Heart left ventricle (tissue), 13 donors: Measurements from ENCODE around the gene CACNA1C.

Experiments
- CTCF ChIP-seq, 12 donors: fragments of 200-600 bp; sonication (generic) in 4 of 12; IDR thresholded peaks; one replicate each; pipeline versions ENCODE4 v1.5.0 to v1.8.0; 2018 to 2022; ENCODE audit warnings: antibody characterized with exemption in 12 of 12, mild to moderate bottlenecking in 5 of 12
- POLR2A ChIP-seq, 2 donors: fragments of 450-650 bp; IDR thresholded peaks; one replicate each; pipeline ENCODE4 v1.6.1; 2017; ENCODE audit warnings: antibody characterized with exemption in 2 of 2, mild to moderate bottlenecking in 2 of 2, moderate library complexity in 2 of 2
- donor health status: ischemic (EF 13 %, LVEDD 7.1; RV severe dilation, severe dysfunction).
- donor health status: DM: no; HTN: yes; CAD: no.
- donor health status: DM: no; HTN: no; CAD: no.
- donor health status: ischemic (EF 25% LVEDD 6.9; RV normal size, moderate dysfunction).
- donor health status: ischemic (EF 25% LVEDD 5.7; RV mildly dilated, moderate dysfunction).
- donor health status: ischemic (EF 35%, LVEDD 5.7; RV mildly dilated, moderate dysfunction).
- donor health status: nonischemic (EF 11% LVEDD 7.7; RV severe dilation, severe dysfunction).
- donor health status: DM: yes; HTN: yes; CAD: no.
- donor health status: PGD.
- donor health status: ischemic (EF 29% LVEDD 5.4; RV normal size, mild dysfunction).
- donor health status: nonischemic (EF 23%, LVEDD 6.1; RV moderate dilation, normal function).

- TF ChIP-seq CTCF (IDR thresholded peaks at IDR 0.05) (no peak), POLR2A (IDR thresholded peaks at IDR 0.05) (no peak)
Observed at GRCh38 chr12:2234646-2235350, 182.0 kb downstream of the CACNA1C start.
